BE2C (cell line): ENCODE measurements around the gene NFIX.
A peak's percentile ranks its signal among the peaks of the same experiment; 100 is the strongest.

Experiments
- DNase-seq: peaks from one replicate; pipeline ENCODE4 v3.0.0-alpha.2; 2020
- H3K27me3 ChIP-seq: fragments of 250-450 bp; sonication (Bioruptor Pico); 2 replicates; pipeline ENCODE4 v1.5.1; 2020; ENCODE audit warnings: mild to moderate bottlenecking
- H3K36me3 ChIP-seq: fragments of 250-450 bp; sonication (Bioruptor Pico); 2 replicates; pipeline ENCODE4 v1.5.1; 2020; ENCODE audit warnings: mild to moderate bottlenecking
- H3K4me1 ChIP-seq: fragments of 250-450 bp; sonication (Bioruptor Pico); 2 replicates; pipeline ENCODE4 v1.5.1; 2020
- H3K4me3 ChIP-seq: 2 replicates; pipeline ENCODE4 v1.5.1; 2011; ENCODE audit warnings: low read depth, low read length
- H3K9me3 ChIP-seq: fragments of 250-450 bp; sonication (Bioruptor Pico); 2 replicates; pipeline ENCODE4 v1.5.1; 2020
- CTCF ChIP-seq: IDR thresholded peaks from 2 replicates; pipeline ENCODE4 v1.5.1; 2012; ENCODE audit warnings: mild to moderate bottlenecking, low read depth, low read length

Gene NFIX

GRCh38 chr19:13029301-13029880 lies 34.1 kb downstream of the NFIX start:
- H3K9me3 ChIP-seq = no peaks in the 10 kb centered on the region
- H3K36me3 ChIP-seq = peaks cover 10% of the 10 kb centered on the region
- H3K4me3 ChIP-seq = no peak overlapping the region
- H3K27me3 ChIP-seq = no peaks in the 10 kb centered on the region
- peaks cover 13% of the 10 kb centered on the region for H3K4me1 ChIP-seq
- no peak for TF ChIP-seq CTCF
- DNase-seq = no peak

GRCh38 chr19:13029893-13030292 lies 34.6 kb downstream of the NFIX start:
- no peaks in the 10 kb centered on the region for H3K9me3 ChIP-seq
- H3K4me1 ChIP-seq = peaks cover 12% of the 10 kb centered on the region
- peaks cover 10% of the 10 kb centered on the region for H3K36me3 ChIP-seq
- H3K27me3 ChIP-seq = no peaks in the 10 kb centered on the region
- DNase-seq = no peak
- H3K4me3 ChIP-seq = no peak overlapping the region
- TF ChIP-seq CTCF = peak; percentile 49

- H3K4me1 ChIP-seq = peaks cover 12% of the 10 kb centered on the region
- TF ChIP-seq CTCF = no peak
- H3K4me3 ChIP-seq = no peak overlapping the region
- no peak for DNase-seq
- no peaks in the 10 kb centered on the region for H3K9me3 ChIP-seq
- no peaks in the 10 kb centered on the region for H3K27me3 ChIP-seq
- H3K36me3 ChIP-seq = peaks cover 4% of the 10 kb centered on the region; the same call in 1 of the 2 replicates
These were observed 36.8 kb downstream of the NFIX start for GRCh38 chr19:13031917-13032623.

GRCh38 chr19:13032837-13033236 lies 37.6 kb downstream of the NFIX start:
- Histone ChIP-seq H3K4me3 (no peak overlapping the region), H3K36me3 (peaks cover 4% of the 10 kb centered on the region; the same call in 1 of the 2 replicates), H3K4me1 (peaks cover 14% of the 10 kb centered on the region), H3K27me3 (no peaks in the 10 kb centered on the region), H3K9me3 (no peaks in the 10 kb centered on the region)
- DNase-seq = no peak
- no peak for TF ChIP-seq CTCF

- Histone ChIP-seq H3K27me3 (no peaks in the 10 kb centered on the region), H3K4me1 (peaks cover 14% of the 10 kb centered on the region), H3K4me3 (no peak overlapping the region), H3K36me3 (peaks cover 4% of the 10 kb centered on the region; the same call in 1 of the 2 replicates), H3K9me3 (no peaks in the 10 kb centered on the region)
- 0 out of 2 replicates have a peak, but pooled peaks have one; percentile 22 for TF ChIP-seq CTCF
- DNase-seq = no peak
These were observed 38.0 kb downstream of the NFIX start for GRCh38 chr19:13033244-13033643.
